B cell (primary cell): ENCODE measurements around the gene EMID1.

Experiments used
- CTCF ChIP-seq: fragments of 200-600 bp; IDR thresholded peaks from one replicate; pipeline ENCODE4 v1.8.0; 2022; ENCODE audit warnings: antibody characterized with exemption, mild to moderate bottlenecking
- EZH2 ChIP-seq: IDR thresholded peaks from 2 replicates; pipeline ENCODE4 v1.6.1; 2012; ENCODE audit warnings: borderline replicate concordance, low read depth, mild to moderate bottlenecking, moderate library complexity, low read length; ENCODE audit not compliant: insufficient read depth, poor library complexity, severe bottlenecking

- TF ChIP-seq CTCF (no peak), EZH2 (no peak)
Observed at GRCh38 chr22:29183971-29184848, 21.5 kb upstream of the EMID1 start.
